ES-I3 (cell line): ENCODE data around the gene ENO1.
"Not testable (repeated sequence)": the region's sequence is repeated elsewhere in the genome, so short reads cannot be mapped to it uniquely, and the experiment has no call there.

Source experiments
- H3K36me3 ChIP-seq: 2 replicates; pipeline ENCODE4 v1.6.1; 2013; ENCODE audit warnings: mild to moderate bottlenecking, low read length, control low read depth, moderate library complexity; ENCODE audit not compliant: insufficient read depth
- H3K4me1 ChIP-seq: 2 replicates; pipeline ENCODE4 v1.6.1; 2013; ENCODE audit warnings: mild to moderate bottlenecking, control low read depth, low read length; ENCODE audit not compliant: insufficient read depth
- H3K9ac ChIP-seq: 2 replicates; pipeline ENCODE4 v1.6.1; 2013; ENCODE audit warnings: low read depth, mild to moderate bottlenecking, low read length, moderate library complexity
- H3K9me3 ChIP-seq: 2 replicates; pipeline ENCODE4 v1.6.1; 2013; ENCODE audit warnings: mild to moderate bottlenecking, low read length, moderate library complexity; ENCODE audit not compliant: control insufficient read depth, insufficient read depth

The ENO1 gene

DNA sequence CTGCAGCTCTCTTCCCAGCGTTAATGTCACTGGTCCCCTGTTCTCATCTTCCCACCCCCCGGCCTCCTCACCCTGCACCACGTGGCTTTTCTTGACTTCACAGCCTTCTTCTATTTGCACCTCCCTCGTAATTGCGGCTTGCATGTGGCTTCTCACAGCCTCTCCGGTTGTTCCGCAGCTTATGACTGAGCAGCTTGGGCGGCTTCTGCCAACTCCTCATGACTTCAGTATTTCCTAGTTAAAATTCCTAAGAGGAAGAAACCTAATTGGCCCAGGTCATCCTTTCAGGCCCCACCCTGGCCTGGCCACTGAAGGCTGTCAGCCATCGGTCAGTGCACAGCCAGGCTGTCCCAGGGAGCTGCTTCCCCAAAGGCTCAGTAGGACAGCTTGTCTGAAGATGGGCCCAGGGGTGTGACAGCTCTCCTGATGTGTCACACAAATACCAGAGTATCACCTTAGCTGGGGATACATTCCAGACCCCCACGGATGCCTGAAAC lies 52.5 kb downstream of the ENO1 start:
- peaks cover 19% of the 10 kb centered on the region for H3K4me1 ChIP-seq
- no peaks in the 10 kb centered on the region for H3K36me3 ChIP-seq
- H3K9me3 ChIP-seq: no peaks in the 10 kb centered on the region
- no peak overlapping the region for H3K9ac ChIP-seq

DNA sequence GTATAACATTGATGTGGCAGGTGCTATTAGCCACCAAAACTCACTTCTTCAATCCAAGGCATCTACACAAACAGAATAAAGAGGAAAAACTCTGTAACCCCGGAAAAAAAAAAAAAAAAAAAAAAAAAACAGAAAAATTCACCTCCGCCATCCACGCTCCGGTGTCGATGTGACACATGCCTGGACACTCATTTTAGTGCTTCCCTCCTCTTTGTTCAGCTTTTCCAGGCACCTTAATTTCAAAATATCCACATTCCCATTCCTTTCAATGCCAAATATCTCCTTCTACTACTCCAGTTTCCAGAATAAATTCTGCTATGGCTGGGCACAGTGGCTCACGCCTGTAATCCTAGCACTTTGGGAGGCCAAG lies 55.2 kb downstream of the ENO1 start:
- Histone ChIP-seq H3K4me1 (peaks cover 22% of the 10 kb centered on the region), H3K9me3 (no peaks in the 10 kb centered on the region), H3K9ac (no peak overlapping the region), H3K36me3 (no peaks in the 10 kb centered on the region)

DNA sequence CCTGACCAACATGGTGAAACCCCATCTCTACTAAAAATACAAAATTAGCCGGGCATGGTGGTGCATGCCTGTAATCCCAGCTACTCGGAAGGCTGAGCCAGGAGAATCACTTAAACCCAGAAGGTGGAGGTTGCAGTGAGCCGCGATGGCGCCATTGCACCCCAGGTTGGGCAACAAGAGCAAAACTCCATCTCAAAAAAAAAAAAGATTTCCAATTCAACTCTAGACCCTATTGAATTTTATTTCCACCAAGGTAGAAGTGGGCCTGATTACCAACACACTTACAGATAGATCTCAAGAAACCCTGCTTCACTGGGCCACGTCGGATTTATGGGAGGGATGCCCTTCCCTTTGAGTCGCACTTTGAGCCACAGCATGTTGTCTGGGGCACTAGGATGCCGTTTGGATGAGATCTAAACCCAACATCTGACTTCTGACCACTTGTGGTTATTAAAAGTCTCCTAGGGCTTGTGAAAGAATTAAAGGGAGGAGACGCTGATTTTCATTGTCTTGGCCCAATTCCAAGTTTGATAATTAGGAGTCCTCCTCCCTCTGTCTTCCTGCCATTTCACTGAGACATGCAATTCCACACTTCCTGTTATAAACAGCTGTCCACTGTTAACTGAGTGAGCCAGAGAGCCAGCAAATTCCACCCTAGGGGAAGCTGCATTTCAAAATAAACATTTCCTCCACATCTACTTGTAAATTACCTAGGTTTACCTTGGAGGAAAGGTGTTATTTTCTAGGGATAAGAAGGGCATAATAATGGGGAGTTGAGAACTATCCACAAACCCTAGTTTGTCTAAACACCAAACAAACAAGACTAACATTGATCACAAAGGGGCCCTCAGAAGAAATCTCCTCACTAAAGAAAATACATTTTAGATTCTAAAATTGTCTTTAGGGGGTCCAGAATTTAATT lies 55.9 kb downstream of the ENO1 start:
- no peaks in the 10 kb centered on the region for H3K36me3 ChIP-seq
- H3K4me1 ChIP-seq: peaks cover 22% of the 10 kb centered on the region
- H3K9ac ChIP-seq: no peak overlapping the region
- no peaks in the 10 kb centered on the region for H3K9me3 ChIP-seq

DNA sequence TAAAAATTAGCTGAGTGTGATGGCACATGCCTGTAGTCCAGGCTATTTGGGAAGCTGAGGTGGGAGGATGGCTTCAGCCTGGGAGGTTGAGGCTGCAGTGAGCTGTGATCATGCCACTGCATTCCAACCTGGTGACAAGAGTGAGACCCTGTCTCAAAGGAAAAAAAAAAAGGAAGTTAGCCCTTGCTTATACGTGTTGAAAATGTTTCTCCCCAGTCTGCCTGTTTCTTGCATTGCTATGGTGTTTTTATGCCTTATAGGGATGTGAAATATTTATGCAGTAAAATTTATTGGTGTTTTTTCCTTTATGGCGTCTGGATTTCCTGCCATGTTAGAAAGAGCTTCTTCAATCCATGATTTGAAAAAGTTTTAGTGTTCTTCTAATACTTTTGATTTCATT lies 57.4 kb downstream of the ENO1 start:
- peaks cover 22% of the 10 kb centered on the region for H3K4me1 ChIP-seq
- no peak overlapping the region for H3K9ac ChIP-seq

DNA sequence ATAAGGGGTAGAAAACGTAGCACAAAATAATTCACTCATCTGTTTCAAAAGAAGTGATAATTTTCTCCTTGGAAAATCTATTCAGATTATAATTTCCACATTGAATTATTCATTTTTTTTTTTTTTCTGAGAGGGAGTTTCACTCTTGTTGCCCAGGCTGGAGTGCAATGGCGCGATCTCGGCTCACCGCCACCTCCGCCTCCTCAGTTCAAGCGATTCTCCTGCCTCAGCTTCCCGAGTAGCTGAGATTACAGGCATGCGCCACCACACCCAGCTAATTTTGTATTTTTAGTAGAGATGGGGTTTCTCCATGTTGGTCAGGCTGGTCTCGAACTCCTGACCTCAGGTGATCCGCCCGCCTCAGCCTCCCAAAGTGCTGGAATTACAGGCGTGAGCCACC lies 59.7 kb downstream of the ENO1 start:
- not testable (repeated sequence) for H3K9me3 ChIP-seq, H3K36me3 ChIP-seq
- Histone ChIP-seq H3K4me1 (peaks cover 33% of the 10 kb centered on the region), H3K9ac (0 out of 2 replicates have a peak overlapping the region, but pooled peaks have one; percentile 94)

More for the DNA sequence above, 57.4 kb downstream of the ENO1 start:
- no peaks in the 10 kb centered on the region for H3K9me3 ChIP-seq
- no peaks in the 10 kb centered on the region for H3K36me3 ChIP-seq

DNA sequence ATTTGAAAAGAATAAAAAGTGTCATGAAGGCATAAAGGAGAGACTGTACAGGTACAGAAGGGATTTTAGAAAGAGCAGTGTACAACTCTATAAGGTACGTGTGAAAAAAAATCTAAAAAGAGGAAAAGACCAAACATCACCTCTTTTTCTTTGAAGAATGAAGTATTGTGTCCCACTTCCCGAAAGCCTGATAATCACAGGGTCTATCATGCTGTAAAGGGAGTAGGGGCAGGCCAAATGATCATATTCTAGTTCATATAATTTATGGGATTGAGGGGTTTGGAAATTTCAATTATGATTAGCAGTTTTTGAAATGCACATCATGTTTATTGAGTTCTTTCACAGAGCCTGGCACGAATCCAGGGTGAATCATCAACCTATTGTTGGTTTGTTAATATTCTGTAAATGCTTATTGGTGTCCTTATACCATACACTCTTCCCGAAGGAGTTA lies 60.1 kb downstream of the ENO1 start:
- no peaks in the 10 kb centered on the region for H3K36me3 ChIP-seq
- no peaks in the 10 kb centered on the region for H3K9me3 ChIP-seq
- peaks cover 33% of the 10 kb centered on the region for H3K4me1 ChIP-seq
- peak overlapping the region; percentile 94 for H3K9ac ChIP-seq

DNA sequence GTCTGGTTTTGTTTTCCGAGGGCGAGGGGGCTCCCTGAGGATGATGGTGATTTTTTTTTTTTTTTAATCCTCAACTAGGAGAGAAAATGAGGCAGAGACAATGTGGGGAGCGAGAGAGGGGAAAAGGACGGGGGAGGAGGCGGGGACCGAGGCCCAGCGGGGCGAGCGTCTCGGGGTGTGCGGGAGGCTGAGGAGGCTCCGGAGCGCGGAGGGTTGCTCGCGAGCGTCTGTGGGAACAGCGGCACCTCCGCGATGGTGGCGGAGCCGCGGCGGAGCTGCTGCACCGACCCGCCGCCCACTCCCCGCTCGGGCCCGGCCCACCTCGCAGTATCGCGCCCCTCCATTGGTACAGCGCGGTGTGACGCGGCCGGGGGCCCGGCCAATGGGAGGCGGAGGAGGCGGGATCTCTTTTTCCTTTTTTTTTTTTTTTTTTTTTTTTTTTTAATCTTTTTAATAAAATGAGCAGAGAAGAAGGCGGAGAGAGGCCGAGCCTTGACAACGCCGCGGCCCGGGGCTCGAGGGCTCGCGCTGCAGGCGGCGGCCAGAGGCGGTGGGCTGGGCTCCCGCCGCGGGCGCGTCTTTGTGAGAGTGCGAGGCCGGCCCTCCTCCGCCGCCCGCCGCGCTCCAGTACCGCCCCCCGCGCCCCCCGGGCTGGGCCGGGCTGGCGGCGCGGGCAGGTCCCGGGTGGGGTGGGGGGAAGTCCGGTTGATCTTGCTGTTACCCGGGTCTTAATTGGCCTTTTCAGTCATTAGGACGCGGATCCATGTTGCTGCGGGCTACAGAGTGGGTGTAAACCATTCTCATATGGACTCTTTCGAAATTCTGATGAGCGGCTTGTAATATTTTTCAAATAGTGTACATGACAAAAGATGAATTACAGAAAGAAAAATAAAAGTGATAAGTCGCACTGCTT lies 60.8 kb downstream of the ENO1 start, which contains the start of gene RERE:
TSS of gene RERE (minus strand) at position 229 of the 913 bp plus-strand sequence.
- peaks cover 29% of the 10 kb centered on the region for H3K4me1 ChIP-seq
- peak within 1 kb of the TSS; percentile 94 for H3K9ac ChIP-seq
- no peaks in the 10 kb centered on the region for H3K36me3 ChIP-seq
- H3K9me3 ChIP-seq: no peaks in the 10 kb centered on the region

DNA sequence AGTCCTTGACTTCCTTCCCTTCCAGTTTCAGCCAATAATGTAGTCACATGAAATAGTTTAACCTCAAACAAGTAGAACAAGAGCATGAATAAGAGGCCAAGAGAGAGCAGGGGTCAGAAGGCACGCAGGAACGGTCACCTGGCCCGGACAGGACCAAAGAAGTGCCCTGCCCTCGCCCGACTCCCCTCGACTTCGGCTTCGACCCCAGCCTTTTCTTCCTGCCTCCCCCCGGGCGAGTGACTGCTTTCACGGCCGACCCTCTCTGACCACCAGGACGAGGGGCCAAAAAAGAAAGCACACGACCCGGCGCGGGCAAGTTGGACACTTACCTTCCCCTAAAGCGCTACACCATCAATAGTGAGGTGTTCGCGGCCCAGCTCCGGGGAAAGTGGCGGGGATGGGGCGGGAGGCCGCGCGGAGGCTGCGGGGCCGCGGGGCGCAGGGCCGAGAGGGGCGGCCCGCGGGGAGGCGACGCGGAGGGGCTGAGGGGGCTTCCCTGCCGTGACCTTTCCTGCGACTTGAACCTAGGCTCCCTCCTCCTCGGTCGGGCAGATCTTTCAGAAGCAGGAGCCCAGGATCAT lies 61.6 kb downstream of the ENO1 start:
- Histone ChIP-seq H3K4me1 (peaks cover 25% of the 10 kb centered on the region), H3K36me3 (no peaks in the 10 kb centered on the region), H3K9me3 (no peaks in the 10 kb centered on the region), H3K9ac (peak overlapping the region; percentile 94)

DNA sequence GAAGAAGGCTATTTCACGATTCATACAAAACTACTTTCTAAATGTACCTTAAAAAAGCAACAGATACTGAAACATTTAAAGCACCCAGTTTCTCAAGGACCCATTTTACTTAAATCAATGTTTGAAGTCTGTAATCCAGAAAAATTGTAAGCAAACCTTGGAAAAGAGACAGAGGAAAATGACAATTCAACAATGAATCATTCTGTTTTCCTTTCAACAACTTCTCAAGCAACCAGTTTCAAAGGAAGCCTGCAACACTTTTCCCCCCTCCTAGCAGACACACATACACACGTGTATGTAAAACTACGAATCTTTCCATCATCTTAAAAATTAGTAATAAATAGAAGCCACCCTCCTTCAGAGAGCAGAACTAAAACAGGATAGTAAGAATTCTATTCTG lies 62.2 kb downstream of the ENO1 start:
- peaks cover 20% of the 10 kb centered on the region; the same call in 1 of the 2 replicates for H3K4me1 ChIP-seq
- H3K36me3 ChIP-seq: no peaks in the 10 kb centered on the region
- H3K9ac ChIP-seq: peak overlapping the region; percentile 94
- H3K9me3 ChIP-seq: no peaks in the 10 kb centered on the region

DNA sequence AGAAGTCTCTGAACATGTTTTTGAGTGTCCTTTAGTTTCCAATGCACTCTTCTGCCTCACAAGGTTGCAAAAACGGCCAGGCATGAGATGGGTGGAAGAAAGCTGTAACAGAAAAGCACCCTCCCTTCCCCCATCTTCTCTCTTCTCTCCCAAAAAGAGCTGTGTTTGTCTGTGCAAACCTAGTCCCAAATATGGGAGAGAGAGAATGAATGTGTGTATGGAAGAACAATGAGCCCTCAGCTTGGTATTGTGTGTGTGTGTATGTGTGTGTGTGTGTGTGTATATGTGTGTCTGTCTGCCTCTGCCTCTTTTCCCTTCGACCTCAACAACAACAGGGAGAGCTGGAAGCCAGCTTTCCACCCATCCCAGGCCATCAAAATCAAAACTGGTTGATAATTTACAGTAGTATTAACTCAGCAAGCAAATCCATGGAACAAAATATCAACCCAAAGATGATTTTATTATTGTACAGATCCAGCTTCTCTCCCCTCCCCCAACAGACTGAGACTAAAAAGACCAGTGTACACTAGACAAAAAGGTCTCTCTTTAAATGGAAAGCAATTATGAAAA lies 62.8 kb downstream of the ENO1 start:
- H3K9me3 ChIP-seq: no peaks in the 10 kb centered on the region
- H3K4me1 ChIP-seq: peaks cover 15% of the 10 kb centered on the region; the same call in 1 of the 2 replicates
- H3K36me3 ChIP-seq: no peaks in the 10 kb centered on the region
- peak overlapping the region; percentile 94; the same call in 1 of the 2 replicates for H3K9ac ChIP-seq

DNA sequence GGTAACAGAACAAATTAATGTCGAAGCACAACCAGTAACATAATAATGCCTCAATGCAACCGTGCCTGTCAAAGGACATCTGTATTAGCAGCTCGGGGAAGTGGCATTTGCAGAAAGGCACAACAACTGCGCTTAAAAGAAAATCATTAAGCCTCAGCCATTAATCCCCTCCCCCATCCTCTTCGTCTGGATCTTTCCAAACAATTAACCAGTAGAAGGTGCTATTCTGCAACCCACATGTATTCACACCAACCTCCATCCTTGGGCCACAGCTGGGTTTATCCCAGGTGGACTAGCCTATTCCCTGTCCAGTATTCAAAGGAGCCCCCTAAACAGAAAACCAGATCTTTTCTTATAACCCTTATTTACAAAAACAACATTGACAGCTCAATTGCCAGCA lies 63.6 kb downstream of the ENO1 start:
- no peaks in the 10 kb centered on the region for H3K36me3 ChIP-seq
- no peaks in the 10 kb centered on the region for H3K9me3 ChIP-seq
- peaks cover 15% of the 10 kb centered on the region; the same call in 1 of the 2 replicates for H3K4me1 ChIP-seq
- H3K9ac ChIP-seq: no peak overlapping the region; the same call in 1 of the 2 replicates

DNA sequence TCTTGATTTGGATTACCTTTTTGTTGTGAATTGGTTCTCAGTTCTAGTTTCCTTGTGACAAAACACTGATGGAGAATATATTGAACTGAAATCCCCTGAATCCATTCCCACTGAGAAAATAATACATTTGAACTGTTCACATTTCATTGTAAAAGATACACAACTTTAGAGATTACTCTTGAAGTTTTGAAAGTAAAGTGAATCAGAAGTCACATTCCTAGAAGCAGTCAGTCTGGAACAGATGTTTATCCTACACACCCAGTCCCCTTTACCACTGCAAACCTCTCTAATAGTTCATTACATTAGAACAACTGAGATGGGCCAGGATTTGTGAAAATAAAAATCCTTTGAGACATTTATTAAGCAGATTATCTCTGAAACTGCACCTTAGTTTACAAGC lies 64.5 kb downstream of the ENO1 start:
- Histone ChIP-seq H3K36me3 (no peaks in the 10 kb centered on the region), H3K9ac (no peak overlapping the region), H3K9me3 (no peaks in the 10 kb centered on the region), H3K4me1 (peaks cover 15% of the 10 kb centered on the region; the same call in 1 of the 2 replicates)

DNA sequence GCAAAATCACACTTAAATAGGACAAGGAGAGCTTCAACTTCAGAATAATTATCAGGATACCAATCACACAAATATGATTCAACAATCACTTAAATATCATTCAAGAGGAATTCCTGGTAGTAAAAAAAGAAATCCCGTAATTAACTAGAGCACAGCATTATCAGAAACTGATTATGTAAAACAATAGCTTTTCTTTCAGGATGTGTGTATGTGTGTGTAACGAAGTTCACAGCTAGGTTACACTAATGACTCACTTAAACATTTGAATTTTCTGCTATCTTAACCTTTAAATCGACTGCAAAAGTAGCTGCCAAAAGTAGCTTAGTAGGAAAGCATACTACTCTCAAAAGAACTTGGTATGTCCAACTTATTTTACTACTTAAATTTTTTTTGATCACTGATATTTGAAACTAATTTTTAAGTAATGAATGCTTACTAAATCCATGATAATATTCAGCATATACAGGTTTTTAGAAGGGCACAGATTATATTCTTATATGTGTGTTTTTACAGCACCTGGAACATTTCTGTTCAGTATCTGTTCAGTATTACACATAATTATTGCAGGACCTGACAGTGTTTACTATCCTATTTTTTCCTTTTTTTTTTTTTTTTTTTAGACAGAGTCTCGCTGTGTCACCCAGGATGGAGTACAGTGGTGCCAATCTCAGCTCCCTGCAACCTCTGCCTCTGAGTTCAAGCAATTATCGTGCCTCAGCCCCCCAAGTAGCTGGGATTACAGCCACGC lies 65.3 kb downstream of the ENO1 start:
- Histone ChIP-seq H3K9ac (no peak overlapping the region), H3K36me3 (no peaks in the 10 kb centered on the region), H3K9me3 (no peaks in the 10 kb centered on the region), H3K4me1 (peaks cover 15% of the 10 kb centered on the region; the same call in 1 of the 2 replicates)
